ENCODE data around the gene CDKL5.

CDKL5 gene

DNA sequence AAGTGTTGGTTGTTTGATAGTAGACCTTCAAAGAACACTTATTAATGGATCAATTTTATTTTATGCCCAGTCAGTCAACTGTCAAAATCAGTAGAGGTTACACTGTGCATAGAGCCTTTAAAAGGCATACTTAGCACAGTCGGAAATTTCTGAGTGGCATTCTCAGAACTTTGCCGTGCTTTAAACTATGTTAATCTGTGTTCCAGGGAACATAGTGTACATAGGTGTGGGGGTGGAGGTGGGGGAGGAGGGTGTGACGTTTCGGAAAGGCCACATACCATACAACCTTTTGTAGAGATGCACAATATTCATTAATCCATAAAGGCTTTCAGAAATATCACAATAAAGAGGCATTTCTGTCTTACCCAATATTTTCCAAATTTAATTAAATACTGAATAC, 170.7 kb downstream of the CDKL5 start:
- DNase-seq (ENCODE audit: low read depth in 1 of 2, low spot score in 1 of 2) = no peak
- TF ChIP-seq SPI1 (IDR thresholded peaks at IDR 0.05; ENCODE audit: borderline replicate concordance, low read depth) (no peak), GABPA (IDR thresholded peaks at IDR 0.05; ENCODE audit: low read depth) (no peak), POLR2AphosphoS5 (IDR thresholded peaks at IDR 0.05; ENCODE audit: low read depth) (no peak)
- TF ChIP-seq, protein P1, sequence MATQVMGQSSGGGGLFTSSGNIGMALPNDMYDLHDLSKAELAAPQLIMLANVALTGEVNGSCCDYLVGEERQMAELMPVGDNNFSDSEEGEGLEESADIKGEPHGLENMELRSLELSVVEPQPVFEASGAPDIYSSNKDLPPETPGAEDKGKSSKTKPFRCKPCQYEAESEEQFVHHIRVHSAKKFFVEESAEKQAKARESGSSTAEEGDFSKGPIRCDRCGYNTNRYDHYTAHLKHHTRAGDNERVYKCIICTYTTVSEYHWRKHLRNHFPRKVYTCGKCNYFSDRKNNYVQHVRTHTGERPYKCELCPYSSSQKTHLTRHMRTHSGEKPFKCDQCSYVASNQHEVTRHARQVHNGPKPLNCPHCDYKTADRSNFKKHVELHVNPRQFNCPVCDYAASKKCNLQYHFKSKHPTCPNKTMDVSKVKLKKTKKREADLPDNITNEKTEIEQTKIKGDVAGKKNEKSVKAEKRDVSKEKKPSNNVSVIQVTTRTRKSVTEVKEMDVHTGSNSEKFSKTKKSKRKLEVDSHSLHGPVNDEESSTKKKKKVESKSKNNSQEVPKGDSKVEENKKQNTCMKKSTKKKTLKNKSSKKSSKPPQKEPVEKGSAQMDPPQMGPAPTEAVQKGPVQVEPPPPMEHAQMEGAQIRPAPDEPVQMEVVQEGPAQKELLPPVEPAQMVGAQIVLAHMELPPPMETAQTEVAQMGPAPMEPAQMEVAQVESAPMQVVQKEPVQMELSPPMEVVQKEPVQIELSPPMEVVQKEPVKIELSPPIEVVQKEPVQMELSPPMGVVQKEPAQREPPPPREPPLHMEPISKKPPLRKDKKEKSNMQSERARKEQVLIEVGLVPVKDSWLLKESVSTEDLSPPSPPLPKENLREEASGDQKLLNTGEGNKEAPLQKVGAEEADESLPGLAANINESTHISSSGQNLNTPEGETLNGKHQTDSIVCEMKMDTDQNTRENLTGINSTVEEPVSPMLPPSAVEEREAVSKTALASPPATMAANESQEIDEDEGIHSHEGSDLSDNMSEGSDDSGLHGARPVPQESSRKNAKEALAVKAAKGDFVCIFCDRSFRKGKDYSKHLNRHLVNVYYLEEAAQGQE (IDR thresholded peaks at IDR 0.05; ENCODE audit: insufficient replicate concordance, low read depth) = no peak
- Histone ChIP-seq H3K4me3 (replicated peaks; ENCODE audit: insufficient read depth, low read length) (no peak overlapping the region), H3K27me3 (ENCODE audit: insufficient read depth, poor library complexity, severe bottlenecking) (peaks cover 10% of the 10 kb centered on the region), H3K27ac (replicated peaks) (no peak overlapping the region)

DNA sequence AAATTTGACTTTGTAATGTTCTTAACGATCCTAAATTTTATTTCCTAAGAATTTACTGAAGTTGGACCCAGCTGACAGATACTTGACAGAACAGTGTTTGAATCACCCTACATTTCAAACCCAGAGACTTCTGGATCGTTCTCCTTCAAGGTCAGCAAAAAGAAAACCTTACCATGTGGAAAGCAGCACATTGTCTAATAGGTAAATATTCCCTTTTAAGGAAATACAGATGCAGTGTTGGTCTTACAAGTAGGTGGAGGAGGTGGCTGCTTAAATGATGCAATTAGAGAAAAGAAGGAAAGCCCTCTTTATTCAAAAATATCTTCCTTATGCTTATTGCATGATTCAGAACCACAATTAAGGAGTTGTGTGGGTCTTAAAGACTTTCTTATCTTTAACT, 173.0 kb downstream of the CDKL5 start:
- no peak for DNase-seq (ENCODE audit: low read depth in 1 of 2, low spot score in 1 of 2)
- TF ChIP-seq POLR2AphosphoS5 (IDR thresholded peaks at IDR 0.05; ENCODE audit: low read depth) (no peak), SPI1 (IDR thresholded peaks at IDR 0.05; ENCODE audit: borderline replicate concordance, low read depth) (no peak)
- TF ChIP-seq, protein P1 (IDR thresholded peaks at IDR 0.05; ENCODE audit: insufficient replicate concordance, low read depth) = no peak
- peaks cover 10% of the 10 kb centered on the region for H3K27me3 ChIP-seq (ENCODE audit: insufficient read depth, poor library complexity, severe bottlenecking)

DNA sequence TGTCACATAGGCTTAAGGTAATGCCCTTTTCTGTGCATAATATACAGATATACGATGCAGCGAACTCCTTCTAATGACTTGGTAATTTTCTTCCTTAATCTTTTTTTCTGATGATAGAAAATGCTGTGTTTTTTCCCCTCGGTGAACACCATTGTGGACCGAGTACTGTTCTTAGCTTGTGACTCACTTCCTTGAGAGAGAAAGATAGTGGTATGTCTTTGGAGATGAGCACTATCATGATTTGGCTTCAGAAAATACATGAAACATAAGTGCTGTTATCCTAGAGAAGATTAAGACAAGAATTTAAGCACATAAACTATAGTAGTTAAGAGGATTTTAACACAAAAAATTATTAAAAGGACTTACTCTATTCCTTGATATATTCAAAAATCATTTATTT, 182.6 kb downstream of the CDKL5 start:
- no peaks in the 10 kb centered on the region for H3K27me3 ChIP-seq (ENCODE audit: insufficient read depth, poor library complexity, severe bottlenecking)

More for the DNA sequence above, 173.0 kb downstream of the CDKL5 start:
- no peak overlapping the region for H3K4me3 ChIP-seq (replicated peaks; ENCODE audit: insufficient read depth, low read length)
- H3K27ac ChIP-seq (replicated peaks) = no peak overlapping the region

More for the DNA sequence above, 182.6 kb downstream of the CDKL5 start:
- no peak for DNase-seq (ENCODE audit: low read depth in 1 of 2, low spot score in 1 of 2)
- Histone ChIP-seq H3K27ac (replicated peaks) (no peak overlapping the region), H3K4me3 (replicated peaks; ENCODE audit: insufficient read depth, low read length) (no peak overlapping the region)
- TF ChIP-seq POLR2AphosphoS5 (IDR thresholded peaks at IDR 0.05; ENCODE audit: low read depth) (no peak), GABPA (IDR thresholded peaks at IDR 0.05; ENCODE audit: low read depth) (no peak), SPI1 (IDR thresholded peaks at IDR 0.05; ENCODE audit: borderline replicate concordance, low read depth) (no peak)
- TF ChIP-seq, protein P1 (IDR thresholded peaks at IDR 0.05; ENCODE audit: insufficient replicate concordance, low read depth) = no peak
- TF ChIP-seq, protein P2, sequence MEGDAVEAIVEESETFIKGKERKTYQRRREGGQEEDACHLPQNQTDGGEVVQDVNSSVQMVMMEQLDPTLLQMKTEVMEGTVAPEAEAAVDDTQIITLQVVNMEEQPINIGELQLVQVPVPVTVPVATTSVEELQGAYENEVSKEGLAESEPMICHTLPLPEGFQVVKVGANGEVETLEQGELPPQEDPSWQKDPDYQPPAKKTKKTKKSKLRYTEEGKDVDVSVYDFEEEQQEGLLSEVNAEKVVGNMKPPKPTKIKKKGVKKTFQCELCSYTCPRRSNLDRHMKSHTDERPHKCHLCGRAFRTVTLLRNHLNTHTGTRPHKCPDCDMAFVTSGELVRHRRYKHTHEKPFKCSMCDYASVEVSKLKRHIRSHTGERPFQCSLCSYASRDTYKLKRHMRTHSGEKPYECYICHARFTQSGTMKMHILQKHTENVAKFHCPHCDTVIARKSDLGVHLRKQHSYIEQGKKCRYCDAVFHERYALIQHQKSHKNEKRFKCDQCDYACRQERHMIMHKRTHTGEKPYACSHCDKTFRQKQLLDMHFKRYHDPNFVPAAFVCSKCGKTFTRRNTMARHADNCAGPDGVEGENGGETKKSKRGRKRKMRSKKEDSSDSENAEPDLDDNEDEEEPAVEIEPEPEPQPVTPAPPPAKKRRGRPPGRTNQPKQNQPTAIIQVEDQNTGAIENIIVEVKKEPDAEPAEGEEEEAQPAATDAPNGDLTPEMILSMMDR (IDR thresholded peaks at IDR 0.05; ENCODE audit: insufficient read depth, low read length) = no peak
